ENCODE data around the gene DTNBP1. TPM values are rescaled to one million over a fixed set of nuclear protein-coding genes. Genes with fewer than 3 reads are reported as not detected.

Gene DTNBP1
- total RNA-seq, 1 experiment from 2014 or later = 12.8 TPM

DNA sequence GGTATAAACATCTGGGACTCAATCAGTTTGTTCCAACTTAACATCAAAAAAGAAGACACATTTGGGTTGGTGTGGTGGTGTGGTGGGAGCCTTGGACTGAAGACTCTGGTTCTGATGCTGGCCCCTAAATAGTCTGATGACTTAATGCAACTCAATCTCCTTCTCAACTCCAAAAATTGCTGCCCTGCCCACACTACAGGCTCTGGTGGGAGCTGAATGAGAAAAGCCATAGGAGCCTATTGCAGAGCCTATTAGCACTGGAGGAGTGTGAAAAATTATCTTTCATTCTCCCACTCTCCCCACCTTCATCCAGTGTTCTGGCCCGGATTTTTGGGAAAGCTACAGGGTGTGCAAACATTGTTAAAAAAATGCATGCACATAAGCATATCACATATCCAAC is 56.5 kb downstream of the DTNBP1 start:
- TF ChIP-seq, protein P1, sequence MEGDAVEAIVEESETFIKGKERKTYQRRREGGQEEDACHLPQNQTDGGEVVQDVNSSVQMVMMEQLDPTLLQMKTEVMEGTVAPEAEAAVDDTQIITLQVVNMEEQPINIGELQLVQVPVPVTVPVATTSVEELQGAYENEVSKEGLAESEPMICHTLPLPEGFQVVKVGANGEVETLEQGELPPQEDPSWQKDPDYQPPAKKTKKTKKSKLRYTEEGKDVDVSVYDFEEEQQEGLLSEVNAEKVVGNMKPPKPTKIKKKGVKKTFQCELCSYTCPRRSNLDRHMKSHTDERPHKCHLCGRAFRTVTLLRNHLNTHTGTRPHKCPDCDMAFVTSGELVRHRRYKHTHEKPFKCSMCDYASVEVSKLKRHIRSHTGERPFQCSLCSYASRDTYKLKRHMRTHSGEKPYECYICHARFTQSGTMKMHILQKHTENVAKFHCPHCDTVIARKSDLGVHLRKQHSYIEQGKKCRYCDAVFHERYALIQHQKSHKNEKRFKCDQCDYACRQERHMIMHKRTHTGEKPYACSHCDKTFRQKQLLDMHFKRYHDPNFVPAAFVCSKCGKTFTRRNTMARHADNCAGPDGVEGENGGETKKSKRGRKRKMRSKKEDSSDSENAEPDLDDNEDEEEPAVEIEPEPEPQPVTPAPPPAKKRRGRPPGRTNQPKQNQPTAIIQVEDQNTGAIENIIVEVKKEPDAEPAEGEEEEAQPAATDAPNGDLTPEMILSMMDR (IDR thresholded peaks at IDR 0.05; ENCODE audit: unreplicated experiment) = no peak
- H3K36me3 Mint-ChIP-seq (ENCODE audit: insufficient read depth, unreplicated experiment) = no peaks in the 10 kb centered on the region
- H3K4me1 Mint-ChIP-seq (ENCODE audit: low read depth, unreplicated experiment) = no peaks in the 10 kb centered on the region
- no peak overlapping the region for H3K27ac Mint-ChIP-seq (ENCODE audit: unreplicated experiment)
- H3K9me3 Mint-ChIP-seq (ENCODE audit: low read depth, unreplicated experiment) = no peaks in the 10 kb centered on the region
- no peak for DNase-seq
- CTCF ChIA-PET = no interaction called here
- BruUV-seq (replicated peaks) = no TSS peak
- H3K27me3 Mint-ChIP-seq (ENCODE audit: unreplicated experiment) = no peaks in the 10 kb centered on the region
- H3K4me3 Mint-ChIP-seq (ENCODE audit: low read depth, unreplicated experiment) = no peak overlapping the region
- intact Hi-C loops (cut with micrococcal nuclease; ENCODE audit: unreplicated experiment) = no loop called here

DNA sequence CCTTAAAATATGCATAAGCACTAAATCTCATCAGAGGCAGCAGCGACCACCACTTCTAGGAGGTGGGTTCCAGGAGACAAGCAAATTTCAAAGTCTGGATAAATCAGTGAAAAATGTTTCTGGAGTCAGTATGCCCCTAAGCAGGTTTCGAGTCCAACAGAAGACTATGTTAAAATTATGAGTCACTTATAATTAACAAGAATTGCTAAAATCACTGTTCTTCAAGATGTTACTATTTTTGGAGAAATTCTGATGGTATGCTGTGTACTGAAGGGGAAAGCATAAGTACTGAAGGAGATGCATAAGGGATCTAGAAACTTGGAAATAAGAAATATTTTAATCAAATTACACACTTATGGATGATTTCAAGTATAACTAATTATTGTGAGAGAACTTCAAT is 58.0 kb downstream of the DTNBP1 start:
- Mint-ChIP-seq H3K27ac (ENCODE audit: unreplicated experiment) (no peak overlapping the region), H3K27me3 (ENCODE audit: unreplicated experiment) (no peaks in the 10 kb centered on the region), H3K4me3 (ENCODE audit: low read depth, unreplicated experiment) (no peak overlapping the region), H3K4me1 (ENCODE audit: low read depth, unreplicated experiment) (no peaks in the 10 kb centered on the region), H3K36me3 (ENCODE audit: insufficient read depth, unreplicated experiment) (no peaks in the 10 kb centered on the region), H3K9me3 (ENCODE audit: low read depth, unreplicated experiment) (no peaks in the 10 kb centered on the region)
- BruUV-seq (replicated peaks) = no TSS peak
- DNase-seq = no peak
- TF ChIP-seq, protein P1 (IDR thresholded peaks at IDR 0.05; ENCODE audit: unreplicated experiment) = no peak
- intact Hi-C loops (cut with micrococcal nuclease; ENCODE audit: unreplicated experiment) = no loop called here
- CTCF ChIA-PET = interaction anchor here (0.5 kb wide), 1 partner anchor 986 kb away, joined by 4 read pairs; no protein-coding TSS in a partner anchor

DNA sequence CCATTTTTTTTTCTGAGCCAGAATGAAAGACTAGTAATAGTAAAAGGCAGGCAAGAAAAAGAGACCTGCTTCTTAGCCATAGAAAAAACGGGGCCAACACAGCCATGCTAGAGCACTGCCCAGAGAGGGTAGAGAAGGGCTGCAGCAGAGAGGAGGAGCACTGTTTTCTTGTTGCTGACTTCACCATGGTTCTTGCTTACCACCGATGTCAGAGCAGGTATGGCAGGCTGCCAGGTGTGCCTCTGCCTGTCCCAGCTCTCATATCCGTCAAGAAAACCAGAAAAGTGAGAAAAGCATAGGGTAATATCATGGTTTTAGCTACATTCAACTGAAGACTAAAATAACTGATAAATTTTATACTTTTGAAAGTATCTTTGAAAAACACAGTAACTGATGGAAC is 60.7 kb downstream of the DTNBP1 start:
- no peaks in the 10 kb centered on the region for H3K9me3 Mint-ChIP-seq (ENCODE audit: low read depth, unreplicated experiment)
- H3K27me3 Mint-ChIP-seq (ENCODE audit: unreplicated experiment) = no peaks in the 10 kb centered on the region
- no TSS peak for BruUV-seq (replicated peaks)
- no peak overlapping the region for H3K27ac Mint-ChIP-seq (ENCODE audit: unreplicated experiment)
- H3K4me3 Mint-ChIP-seq (ENCODE audit: low read depth, unreplicated experiment) = no peak overlapping the region
- TF ChIP-seq, protein P1 (IDR thresholded peaks at IDR 0.05; ENCODE audit: unreplicated experiment) = no peak
- CTCF ChIA-PET = no interaction called here
- H3K36me3 Mint-ChIP-seq (ENCODE audit: insufficient read depth, unreplicated experiment) = no peaks in the 10 kb centered on the region
- H3K4me1 Mint-ChIP-seq (ENCODE audit: low read depth, unreplicated experiment) = no peaks in the 10 kb centered on the region
- DNase-seq = no peak
- intact Hi-C loops (cut with micrococcal nuclease; ENCODE audit: unreplicated experiment) = no loop called here

DNA sequence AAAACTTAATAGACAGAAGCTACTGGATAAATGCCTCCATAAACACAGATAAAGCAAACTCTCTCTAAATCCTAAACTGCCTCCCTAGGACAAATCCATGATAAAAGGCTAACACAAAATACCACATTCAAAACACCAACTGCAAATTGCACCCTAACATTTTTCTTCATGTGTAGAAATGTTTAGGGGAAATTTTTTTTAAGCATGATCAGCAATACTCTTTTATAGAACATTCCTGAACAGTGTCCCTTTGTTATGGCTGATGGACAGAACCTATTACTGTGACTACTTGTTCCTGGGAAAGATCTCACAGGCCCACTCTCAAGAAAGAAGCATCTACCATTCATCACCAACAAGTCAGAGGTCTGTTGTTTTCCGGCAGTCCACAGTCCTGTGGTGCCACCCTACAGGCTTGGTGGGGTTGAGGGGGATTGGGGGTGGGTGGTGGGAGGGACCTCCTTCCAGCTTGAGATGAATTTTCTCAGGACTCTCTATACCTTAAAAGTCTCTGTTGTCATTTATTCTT is 64.5 kb downstream of the DTNBP1 start:
- no peak overlapping the region for H3K4me3 Mint-ChIP-seq (ENCODE audit: low read depth, unreplicated experiment)
- CTCF ChIA-PET = no interaction called here
- H3K27ac Mint-ChIP-seq (ENCODE audit: unreplicated experiment) = no peak overlapping the region
- DNase-seq = no peak
- intact Hi-C loops (cut with micrococcal nuclease; ENCODE audit: unreplicated experiment) = no loop called here
- no TSS peak for BruUV-seq (replicated peaks)
- TF ChIP-seq, protein P1 (IDR thresholded peaks at IDR 0.05; ENCODE audit: unreplicated experiment) = no peak
- no peaks in the 10 kb centered on the region for H3K9me3 Mint-ChIP-seq (ENCODE audit: low read depth, unreplicated experiment)
- H3K36me3 Mint-ChIP-seq (ENCODE audit: insufficient read depth, unreplicated experiment) = no peaks in the 10 kb centered on the region
- H3K27me3 Mint-ChIP-seq (ENCODE audit: unreplicated experiment) = no peaks in the 10 kb centered on the region
- peaks cover 6% of the 10 kb centered on the region for H3K4me1 Mint-ChIP-seq (ENCODE audit: low read depth, unreplicated experiment)
